ENCODE measurements around the gene KIF2A.

DNA sequence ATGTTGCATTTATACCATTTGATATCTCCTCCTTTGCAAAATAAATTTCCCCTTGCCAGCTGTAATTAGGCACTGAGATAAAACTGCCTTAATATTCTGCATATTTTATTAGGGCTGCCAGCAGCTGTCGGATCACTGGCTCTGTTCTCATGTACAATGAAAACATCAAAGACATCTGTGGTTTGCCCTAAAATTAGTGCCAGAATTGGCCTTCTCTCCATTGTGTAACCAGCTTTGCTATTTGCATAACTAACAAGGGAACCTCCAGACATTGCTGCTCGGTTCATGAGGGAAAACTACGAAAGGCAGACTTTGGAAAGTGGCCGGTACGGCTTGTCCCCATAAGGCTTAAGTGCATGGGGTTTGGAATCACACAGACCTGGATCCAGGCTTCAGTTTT is 45.5 kb upstream of the KIF2A start:
- TF ChIP-seq CTCF (IDR thresholded peaks at IDR 0.05) (no peak), POLR2A (IDR thresholded peaks at IDR 0.05) (no peak)

All from breast epithelium (tissue), 3 donors.